Type B pancreatic cell (in vitro differentiated cells): ENCODE results near the gene SLC38A10. TPM values are rescaled to one million over a fixed set of nuclear protein-coding genes. Genes with fewer than 3 reads are reported as not detected.

Source experiments
- DNase-seq: peaks from one replicate; pipeline ENCODE4 v3.0.0; 2021; ENCODE audit warnings: mixed read lengths; ENCODE audit not compliant: unreplicated experiment; ENCODE audit errors: extremely low spot score
- H3K27ac Mint-ChIP-seq: 2 replicates; pipeline ENCODE4 v1.8.0; 2021; ENCODE audit warnings: mild to moderate bottlenecking, mixed read lengths
- H3K27me3 Mint-ChIP-seq: 2 replicates; pipeline ENCODE4 v1.8.0; 2021; ENCODE audit warnings: mixed read lengths
- H3K36me3 Mint-ChIP-seq: 2 replicates; pipeline ENCODE4 v1.8.0; 2021; ENCODE audit warnings: mixed read lengths
- H3K4me1 Mint-ChIP-seq: one replicate; pipeline ENCODE4 v1.8.0; 2021; ENCODE audit warnings: mixed read lengths; ENCODE audit not compliant: unreplicated experiment
- H3K4me3 Mint-ChIP-seq: 2 replicates; pipeline ENCODE4 v1.8.0; 2021; ENCODE audit warnings: mild to moderate bottlenecking, mixed read lengths
- H3K9me3 Mint-ChIP-seq: 2 replicates; pipeline ENCODE4 v1.8.0; 2021; ENCODE audit warnings: mixed read lengths
- CTCF ChIP-seq: fragments of 200-600 bp; sonication (generic); conservative IDR thresholded peaks from 2 replicates; pipeline ENCODE4 v1.5.0; 2021; ENCODE audit warnings: antibody characterized with exemption, mild to moderate bottlenecking
- long read RNA-seq: library from polyadenylated mRNA; unstranded; transcript quantifications from one replicate; pipeline ENCODE4 v2.0.0, GENCODE V29; 2020
- total RNA-seq: library from RNA; stranded (reverse); gene quantifications from 2 replicates; pipeline ENCODE4 v1.2.1, GENCODE V29; 2021; ENCODE audit warnings: low replicate concordance

Gene SLC38A10
- total RNA-seq, result 85.0 and 118 TPM in 2 replicates
- long read RNA-seq, partial matches to known transcripts, result 2 of 7 reads
- long read RNA-seq, other reads (novel, unspliced or antisense), result 5 of 7 reads

- TF ChIP-seq CTCF, result no peak
- Mint-ChIP-seq H3K27ac (peak within 1 kb of the TSS; percentile 98), H3K4me1 (peaks cover 25% of the 10 kb centered on the region), H3K4me3 (peak within 1 kb of the TSS; percentile 94), H3K9me3 (no peaks in the 10 kb centered on the region), H3K27me3 (no peaks in the 10 kb centered on the region), H3K36me3 (peaks cover under 1% of the 10 kb centered on the region)
- DNase-seq, result peak; percentile 91
These were observed at the start of gene SLC38A10 for GRCh38 chr17:81295031-81295675. Gene SLC38A10 (minus strand): TSS chr17:81295307. CDS start chr17:81294921, 386 bp downstream.

- Mint-ChIP-seq H3K27ac (peak overlapping the region; percentile 96), H3K9me3 (no peaks in the 10 kb centered on the region), H3K4me1 (peaks cover 15% of the 10 kb centered on the region), H3K36me3 (peaks cover 11% of the 10 kb centered on the region), H3K27me3 (peaks cover 6% of the 10 kb centered on the region), H3K4me3 (peak overlapping the region; percentile 96)
- no peak for TF ChIP-seq CTCF
- no peak for DNase-seq
These were observed 47.4 kb upstream of the SLC38A10 start for GRCh38 chr17:81342269-81343070.

GRCh38 chr17:81341516-81342268 is 46.6 kb upstream of the SLC38A10 start:
- Mint-ChIP-seq H3K9me3 (no peaks in the 10 kb centered on the region), H3K4me1 (peaks cover 15% of the 10 kb centered on the region), H3K4me3 (peak overlapping the region; percentile 85), H3K36me3 (peaks cover 11% of the 10 kb centered on the region), H3K27ac (peak overlapping the region; percentile 96), H3K27me3 (peaks cover 6% of the 10 kb centered on the region)
- DNase-seq, result no peak
- TF ChIP-seq CTCF, result no peak

GRCh38 chr17:81340607-81341515 is 45.8 kb upstream of the SLC38A10 start:
- H3K27ac Mint-ChIP-seq, result peak overlapping the region; percentile 92
- peaks cover 6% of the 10 kb centered on the region for H3K27me3 Mint-ChIP-seq
- H3K36me3 Mint-ChIP-seq, result peaks cover 11% of the 10 kb centered on the region

More at GRCh38 chr17:81340607-81341515, 45.8 kb upstream of the SLC38A10 start:
- DNase-seq, result no peak
- H3K4me3 Mint-ChIP-seq, result peak overlapping the region; percentile 80
- H3K9me3 Mint-ChIP-seq, result no peaks in the 10 kb centered on the region
- peaks cover 15% of the 10 kb centered on the region for H3K4me1 Mint-ChIP-seq
- TF ChIP-seq CTCF, result no peak
